ENCODE measurements around the gene P4HTM. TPM values are rescaled to one million over a fixed set of nuclear protein-coding genes. Genes with fewer than 3 reads are reported as not detected.
"Not testable (repeated sequence)": the region's sequence is repeated elsewhere in the genome, so short reads cannot be mapped to it uniquely, and the experiment has no call there.

P4HTM gene
- polyA plus RNA-seq, 3 donors, result 14.9 to 40.0 (median 18.1) TPM

- Histone ChIP-seq H3K36me3 (replicated peaks in 1 of 2; ENCODE audit: control insufficient read depth in 1 of 2, insufficient read depth in 2 of 2, low read length in 2 of 2) (peaks cover 8 to 10% of the 10 kb centered on the region in 2 donors), H3K4me1 (ENCODE audit: control insufficient read depth in 1 of 2, insufficient read depth in 2 of 2, low read length in 2 of 2) (peaks cover 20 to 34% of the 10 kb centered on the region in 2 donors), H3K79me2 (ENCODE audit: insufficient read depth, low read length) (peaks cover 32% of the 10 kb centered on the region), H3K9me3 (replicated peaks in 1 of 2; ENCODE audit: control insufficient read depth in 1 of 2, insufficient read depth in 1 of 2, low read length in 2 of 2) (no peaks in the 10 kb centered on the region), H3K9ac (ENCODE audit: insufficient read depth, low read length, poor library complexity, severe bottlenecking) (peak within 1 kb of the TSS; percentile 90), H3K4me2 (replicated peaks; ENCODE audit: extremely low read depth, low read length, poor library complexity, severe bottlenecking) (peak within 1 kb of the TSS; percentile 93), H3K27ac (ENCODE audit: low read depth in 1 of 2, low read length in 2 of 2) (peak within 1 kb of the TSS; percentile 90 to 97), H2AFZ (ENCODE audit: insufficient read depth, low read depth, low read length, poor library complexity, severe bottlenecking) (peak within 1 kb of the TSS; percentile 94), H4K20me1 (ENCODE audit: insufficient read depth, low read length) (peaks cover 18% of the 10 kb centered on the region), H3K27me3 (ENCODE audit: control insufficient read depth in 2 of 2, insufficient read depth in 2 of 2, low read length in 2 of 2) (no peaks in the 10 kb centered on the region), H3K4me3 (replicated peaks in 1 of 3; ENCODE audit: low read depth in 2 of 3, low read length in 3 of 3) (peak within 1 kb of the TSS; percentile 57 to 94 (median 93))
- Mint-ChIP-seq H3K36me3 (peaks cover 10 to 21% of the 10 kb centered on the region in 2 donors), H3K4me3 (peak within 1 kb of the TSS; percentile 95 to 98), H3K4me1 (peaks cover 23% of the 10 kb centered on the region), H3K27ac (peak within 1 kb of the TSS; percentile 94 to 99 (median 99)), H3K9me3 (no peaks in the 10 kb centered on the region), H3K27me3 (ENCODE audit: low read depth in 3 of 3) (peaks cover 0 to 2% (median 1%) of the 10 kb centered on the region in 3 donors)
- DNase-seq, result peak; percentile 94 to 97 (median 95)
- peak; percentile 45 for TF ChIP-seq CTCF (IDR thresholded peaks at IDR 0.05)
- intact Hi-C loops (cut with micrococcal nuclease), result loop anchor here in 1 of 2 donors (2.0 kb wide), 1 partner anchor 18 kb away; no protein-coding TSS in a partner anchor
- under 1% methylated on average over 59 of the region's 65 CpGs for WGBS (ENCODE audit: insufficient coverage)
Observed at GRCh38 chr3:49007068-49007770, 17.2 kb downstream of the P4HTM start, which contains the start of gene WDR6. WDR6 (plus strand) TSS chr3:49007391; CDS start chr3:49007432, 41 bp downstream.

GRCh38 chr3:49007771-49008528, 17.9 kb downstream of the P4HTM start:
- intact Hi-C loops (cut with micrococcal nuclease), result loop anchor here (1.0 to 2.0 kb wide), 2 partner anchors 12 to 19 kb away; no protein-coding TSS in a partner anchor
- TF ChIP-seq CTCF (IDR thresholded peaks at IDR 0.05), result no peak

GRCh38 chr3:49008627-49009026, 18.6 kb downstream of the P4HTM start:
- peaks cover 23% of the 10 kb centered on the region for H3K4me1 Mint-ChIP-seq
- peak overlapping the region; percentile 95 to 98 for H3K4me3 Mint-ChIP-seq
- peaks cover 9 to 35% of the 10 kb centered on the region in 2 donors for H3K36me3 Mint-ChIP-seq
- peak overlapping the region in 1 of 2 donors; percentile 48 for H3K27ac ChIP-seq (ENCODE audit: low read depth in 1 of 2, low read length in 2 of 2)
- not testable (repeated sequence) for H2AFZ ChIP-seq (ENCODE audit: insufficient read depth, low read depth, low read length, poor library complexity, severe bottlenecking); H3K9me3 Mint-ChIP-seq; H3K27me3 Mint-ChIP-seq (ENCODE audit: low read depth in 3 of 3); DNase-seq; H3K9ac ChIP-seq (ENCODE audit: insufficient read depth, low read length, poor library complexity, severe bottlenecking); H3K9me3 ChIP-seq (replicated peaks in 1 of 2; ENCODE audit: control insufficient read depth in 1 of 2, insufficient read depth in 1 of 2, low read length in 2 of 2); H3K27me3 ChIP-seq (ENCODE audit: control insufficient read depth in 2 of 2, insufficient read depth in 2 of 2, low read length in 2 of 2)
- peaks cover 19 to 24% of the 10 kb centered on the region in 2 donors for H3K36me3 ChIP-seq (replicated peaks in 1 of 2; ENCODE audit: control insufficient read depth in 1 of 2, insufficient read depth in 2 of 2, low read length in 2 of 2)
- peak overlapping the region; percentile 81 to 99 (median 94) for H3K27ac Mint-ChIP-seq
- peaks cover 44% of the 10 kb centered on the region for H3K79me2 ChIP-seq (ENCODE audit: insufficient read depth, low read length)
- H4K20me1 ChIP-seq (ENCODE audit: insufficient read depth, low read length), result peaks cover 32% of the 10 kb centered on the region
- peak overlapping the region in 1 of 3 experiments; percentile 93 for H3K4me3 ChIP-seq (replicated peaks in 1 of 3; ENCODE audit: low read depth in 2 of 3, low read length in 3 of 3)
- 71% methylated on average over 1 of the region's 5 CpGs for WGBS (ENCODE audit: insufficient coverage)
- H3K4me2 ChIP-seq (replicated peaks; ENCODE audit: extremely low read depth, low read length, poor library complexity, severe bottlenecking), result peak overlapping the region; percentile 93
- intact Hi-C loops (cut with micrococcal nuclease), result loop anchor here in 1 of 2 donors (1.0 kb wide), 1 partner anchor 12 kb away; no protein-coding TSS in a partner anchor
- H3K4me1 ChIP-seq (ENCODE audit: control insufficient read depth in 1 of 2, insufficient read depth in 2 of 2, low read length in 2 of 2), result peaks cover 20 to 34% of the 10 kb centered on the region in 2 donors

More at GRCh38 chr3:49007771-49008528, 17.9 kb downstream of the P4HTM start:
- H2AFZ ChIP-seq (ENCODE audit: insufficient read depth, low read depth, low read length, poor library complexity, severe bottlenecking), result peak overlapping the region; percentile 94
- peaks cover 0 to 1% (median 0%) of the 10 kb centered on the region in 3 donors for H3K27me3 Mint-ChIP-seq (ENCODE audit: low read depth in 3 of 3)
- H3K9me3 Mint-ChIP-seq, result no peaks in the 10 kb centered on the region
- peaks cover 39% of the 10 kb centered on the region for H3K79me2 ChIP-seq (ENCODE audit: insufficient read depth, low read length)
- H3K27me3 ChIP-seq (ENCODE audit: control insufficient read depth in 2 of 2, insufficient read depth in 2 of 2, low read length in 2 of 2), result no peaks in the 10 kb centered on the region
- H3K4me3 ChIP-seq (replicated peaks in 1 of 3; ENCODE audit: low read depth in 2 of 3, low read length in 3 of 3), result peak overlapping the region; percentile 57 to 94 (median 93)
- H3K4me2 ChIP-seq (replicated peaks; ENCODE audit: extremely low read depth, low read length, poor library complexity, severe bottlenecking), result peak overlapping the region; percentile 93
- H3K4me3 Mint-ChIP-seq, result peak overlapping the region; percentile 95 to 98
- H3K4me1 Mint-ChIP-seq, result peaks cover 23% of the 10 kb centered on the region
- peak overlapping the region; percentile 90 to 97 for H3K27ac ChIP-seq (ENCODE audit: low read depth in 1 of 2, low read length in 2 of 2)
- H3K4me1 ChIP-seq (ENCODE audit: control insufficient read depth in 1 of 2, insufficient read depth in 2 of 2, low read length in 2 of 2), result peaks cover 20 to 34% of the 10 kb centered on the region in 2 donors
- peaks cover 15 to 18% of the 10 kb centered on the region in 2 donors for H3K36me3 ChIP-seq (replicated peaks in 1 of 2; ENCODE audit: control insufficient read depth in 1 of 2, insufficient read depth in 2 of 2, low read length in 2 of 2)
- WGBS (ENCODE audit: insufficient coverage), result 16% methylated on average over 28 of the region's 41 CpGs
- peak; percentile 75 to 84 (median 80) for DNase-seq
- no peaks in the 10 kb centered on the region for H3K9me3 ChIP-seq (replicated peaks in 1 of 2; ENCODE audit: control insufficient read depth in 1 of 2, insufficient read depth in 1 of 2, low read length in 2 of 2)
- peaks cover 26% of the 10 kb centered on the region for H4K20me1 ChIP-seq (ENCODE audit: insufficient read depth, low read length)
- peaks cover 7 to 28% of the 10 kb centered on the region in 2 donors for H3K36me3 Mint-ChIP-seq
- H3K27ac Mint-ChIP-seq, result peak overlapping the region; percentile 94 to 99 (median 99)
- H3K9ac ChIP-seq (ENCODE audit: insufficient read depth, low read length, poor library complexity, severe bottlenecking), result peak overlapping the region; percentile 90
